Measurements from ENCODE around the gene PARK7. TPM values are rescaled to one million over a fixed set of nuclear protein-coding genes. Genes with fewer than 3 reads are reported as not detected.

Gene PARK7
- total RNA-seq, 6 experiments from 2014 or later, result 144 to 218 (median 173) TPM

GRCh38 chr1:8010080-8010664 is 48.7 kb downstream of the PARK7 start:
- Histone ChIP-seq H3K27ac (peak overlapping the region in 2 of 3 donors; percentile 10 to 13), H3K36me3 (peaks cover 0 to 52% (median 30%) of the 10 kb centered on the region in 4 donors), H3K27me3 (no peaks in the 10 kb centered on the region), H3K4me3 (no peak overlapping the region), H3K4me1 (peaks cover 0 to 16% (median 8%) of the 10 kb centered on the region in 4 donors), H3K9me3 (no peaks in the 10 kb centered on the region)
- TF ChIP-seq POLR2A (IDR thresholded peaks at IDR 0.05) (peak; percentile 31), CTCF (IDR thresholded peaks at IDR 0.05) (no peak)
- intact Hi-C loops (cut with DNase I), result no loop called here
- 68% methylated on average over 5 of the region's 8 CpGs for WGBS (ENCODE audit: insufficient coverage, low coverage, low lambda C conversion rate, missing lambda C conversion rate)
- peak in 2 of 3 donors; percentile 42 to 62 for DNase-seq
- peak; percentile 9 to 30 (median 18) for ATAC-seq

- Histone ChIP-seq H3K9me3 (no peaks in the 10 kb centered on the region), H3K4me1 (peaks cover 0 to 18% (median 8%) of the 10 kb centered on the region in 4 donors), H3K27me3 (no peaks in the 10 kb centered on the region), H3K27ac (peak overlapping the region in 1 of 3 donors; percentile 10), H3K4me3 (no peak overlapping the region), H3K36me3 (peaks cover 0 to 56% (median 34%) of the 10 kb centered on the region in 4 donors)
- ATAC-seq, result peak in 1 of 4 donors; percentile 3
- WGBS (ENCODE audit: insufficient coverage, low coverage, low lambda C conversion rate, missing lambda C conversion rate), result 74% methylated on average over 3 of the region's 4 CpGs
- intact Hi-C loops (cut with DNase I), result no loop called here
- DNase-seq, result peak in 1 of 3 donors; percentile 55
- TF ChIP-seq CTCF (IDR thresholded peaks at IDR 0.05) (no peak), POLR2A (IDR thresholded peaks at IDR 0.05) (no peak)
Observed at GRCh38 chr1:8011016-8011415, 49.5 kb downstream of the PARK7 start.

- Histone ChIP-seq H3K4me1 (peaks cover 0 to 30% (median 6%) of the 10 kb centered on the region in 4 donors), H3K4me3 (no peak overlapping the region), H3K9me3 (no peaks in the 10 kb centered on the region), H3K36me3 (peaks cover 0 to 65% (median 36%) of the 10 kb centered on the region in 4 donors), H3K27me3 (no peaks in the 10 kb centered on the region), H3K27ac (no peak overlapping the region)
- TF ChIP-seq POLR2A (IDR thresholded peaks at IDR 0.05), result no peak
- no peak for TF ChIP-seq CTCF (IDR thresholded peaks at IDR 0.05)
- DNase-seq, result peak in 1 of 3 donors; percentile 27
- ATAC-seq, result peak in 1 of 4 donors; percentile 2
- WGBS (ENCODE audit: insufficient coverage, low coverage, low lambda C conversion rate, missing lambda C conversion rate), result 71% methylated on average over 7 of the region's 7 CpGs
- intact Hi-C loops (cut with DNase I), result no loop called here
Observed at GRCh38 chr1:8011923-8012858, 50.7 kb downstream of the PARK7 start.

- H3K27me3 ChIP-seq, result no peaks in the 10 kb centered on the region
- TF ChIP-seq POLR2A (IDR thresholded peaks at IDR 0.05) (no peak), CTCF (IDR thresholded peaks at IDR 0.05) (no peak)
- H3K4me3 ChIP-seq, result no peak overlapping the region
- H3K9me3 ChIP-seq, result no peaks in the 10 kb centered on the region
- peaks cover 0 to 34% (median 6%) of the 10 kb centered on the region in 4 donors for H3K4me1 ChIP-seq
- intact Hi-C loops (cut with DNase I), result no loop called here
- H3K36me3 ChIP-seq, result peaks cover 0 to 72% (median 36%) of the 10 kb centered on the region in 4 donors
- DNase-seq (peak in 1 of 3 donors; percentile 41), ATAC-seq (peak in 2 of 4 donors; percentile 1 to 17)
- WGBS (ENCODE audit: insufficient coverage, low coverage, low lambda C conversion rate, missing lambda C conversion rate), result 69% methylated on average over 4 of the region's 4 CpGs
- H3K27ac ChIP-seq, result peak overlapping the region in 1 of 3 donors; percentile 3
Observed at GRCh38 chr1:8012955-8013354, 51.4 kb downstream of the PARK7 start.

Measured in right lobe of liver (tissue), 6 donors.